Left lung (tissue), 10 donors: ENCODE data around the gene ITGAX. TPM values are rescaled to one million over a fixed set of nuclear protein-coding genes. Genes with fewer than 3 reads are reported as not detected.

ENCODE experiments used
- ATAC-seq: fragments of 200-7000 bp; cut with Tn5 transposase; one replicate; pipeline ENCODE4 v1.9.1; 2020; ENCODE audit warnings: moderate library complexity
- DNase-seq, 4 donors: peaks; one replicate each; pipeline ENCODE4 v3.0.0-alpha.2; 2013 to 2020
- H3K27ac ChIP-seq, 2 donors: fragments of 200-600 bp; sonication (generic) in 1 of 2; one replicate each; pipeline versions ENCODE4 v1.5.0 to v1.8.0; 2020 to 2021
- H3K27me3 ChIP-seq, 2 donors: fragments of 200-600 bp; sonication (generic) in 1 of 2; one replicate each; pipeline versions ENCODE4 v1.5.0 to v1.8.0; 2020 to 2021
- H3K36me3 ChIP-seq, 2 donors: fragments of 200-600 bp; sonication (generic) in 1 of 2; one replicate each; pipeline versions ENCODE4 v1.5.0 to v1.8.0; 2020 to 2021
- H3K4me1 ChIP-seq, 2 donors: fragments of 200-600 bp; one replicate each; pipeline ENCODE4 v1.8.0; 2021
- H3K4me3 ChIP-seq, 2 donors: fragments of 200-600 bp; sonication (generic) in 1 of 2; one replicate each; pipeline versions ENCODE4 v1.5.0 to v1.8.0; 2020 to 2021; ENCODE audit warnings: mild to moderate bottlenecking in 1 of 2
- H3K9me3 ChIP-seq, 2 donors: fragments of 200-600 bp; sonication (generic) in 1 of 2; one replicate each; pipeline versions ENCODE4 v1.5.0 to v1.8.0; 2020 to 2021
- CTCF ChIP-seq, 2 donors: fragments of 200-600 bp; sonication (generic) in 1 of 2; IDR thresholded peaks; one replicate each; pipeline versions ENCODE4 v1.5.0 to v1.8.0; 2021; ENCODE audit warnings: antibody characterized with exemption in 2 of 2
- intact Hi-C, 2 donors: fragments of 100-400 bp; cut with DNase I; formaldehyde crosslinking; loops; one replicate each; pipeline versions ENCODE4 v1.11.2 to v1.14.2; 2022
- polyA plus RNA-seq, 6 donors: library from polyadenylated mRNA; unstranded; fragments of 120-200 nt; gene quantifications; one replicate each; pipeline ENCODE4 v1.2.1, GENCODE V29; 2013; ENCODE audit not compliant: insufficient read length in 6 of 6
- total RNA-seq, 2 donors: library from RNA; stranded (reverse); fragmentation: NEBNext Ultra II Directional; extraction: Animal tissue kit (Norgen Biotek cat#: 25700); gene quantifications; one replicate each; pipeline ENCODE4 v1.2.1, GENCODE V29; 2021
- donor health status: DM: no; HTN: yes; CAD: no.
- donor health status: DM: no; HTN: no; CAD: no.

Gene ITGAX
- total and polyA plus RNA-seq, 8 donors: 0.94 to 134 (median 1.8) TPM

GRCh38 chr16:31375231-31375630, 20.3 kb downstream of the ITGAX start:
- no peaks in the 10 kb centered on the region for H3K4me1 ChIP-seq
- ATAC-seq (no peak), DNase-seq (no peak)
- H3K27me3 ChIP-seq: peaks cover 0 to 12% of the 10 kb centered on the region in 2 donors
- H3K4me3 ChIP-seq: no peak overlapping the region
- intact Hi-C loops: no loop called here
- TF ChIP-seq CTCF (IDR thresholded peaks at IDR 0.05): no peak
- peaks cover 0 to 88% of the 10 kb centered on the region in 2 donors for H3K36me3 ChIP-seq
- H3K9me3 ChIP-seq: peaks cover 0 to 4% of the 10 kb centered on the region in 2 donors
- no peak overlapping the region for H3K27ac ChIP-seq

GRCh38 chr16:31376705-31377104, 21.7 kb downstream of the ITGAX start:
- no peak for TF ChIP-seq CTCF (IDR thresholded peaks at IDR 0.05)
- Histone ChIP-seq H3K4me1 (no peaks in the 10 kb centered on the region), H3K4me3 (no peak overlapping the region), H3K9me3 (peaks cover 0 to 4% of the 10 kb centered on the region in 2 donors), H3K27ac (no peak overlapping the region), H3K27me3 (peaks cover 0 to under 1% of the 10 kb centered on the region in 2 donors), H3K36me3 (peaks cover 0 to 88% of the 10 kb centered on the region in 2 donors)
- ATAC-seq (no peak), DNase-seq (no peak)
- intact Hi-C loops: no loop called here

- peaks cover 0 to 4% of the 10 kb centered on the region in 2 donors for H3K27me3 ChIP-seq
- DNase-seq (no peak), ATAC-seq (no peak)
- peaks cover 0 to 4% of the 10 kb centered on the region in 2 donors for H3K9me3 ChIP-seq
- no peaks in the 10 kb centered on the region for H3K4me1 ChIP-seq
- intact Hi-C loops: no loop called here
- H3K27ac ChIP-seq: no peak overlapping the region
- no peak overlapping the region for H3K4me3 ChIP-seq
- TF ChIP-seq CTCF (IDR thresholded peaks at IDR 0.05): no peak
- peaks cover 0 to 88% of the 10 kb centered on the region in 2 donors for H3K36me3 ChIP-seq
Measured at GRCh38 chr16:31377210-31377903, 22.4 kb downstream of the ITGAX start.

- ATAC-seq (no peak), DNase-seq (no peak)
- TF ChIP-seq CTCF (IDR thresholded peaks at IDR 0.05): no peak
- peaks cover 0 to 73% of the 10 kb centered on the region in 2 donors for H3K36me3 ChIP-seq
- H3K9me3 ChIP-seq: peaks cover 0 to 3% of the 10 kb centered on the region in 2 donors
- H3K4me1 ChIP-seq: no peaks in the 10 kb centered on the region
- H3K4me3 ChIP-seq: no peak overlapping the region
- intact Hi-C loops: no loop called here
- no peak overlapping the region for H3K27ac ChIP-seq
- H3K27me3 ChIP-seq: peaks cover 0 to 30% of the 10 kb centered on the region in 2 donors
Measured at GRCh38 chr16:31380201-31380600, 25.2 kb downstream of the ITGAX start.

- intact Hi-C loops: no loop called here
- H3K36me3 ChIP-seq: peaks cover 0 to 55% of the 10 kb centered on the region in 2 donors
- DNase-seq: peak; percentile 18 to 94 (median 61)
- H3K27me3 ChIP-seq: peaks cover 0 to 39% of the 10 kb centered on the region in 2 donors
- H3K27ac ChIP-seq: no peak overlapping the region
- ATAC-seq: peak; percentile 96
- no peak overlapping the region for H3K4me3 ChIP-seq
- TF ChIP-seq CTCF (IDR thresholded peaks at IDR 0.05): peak; percentile 69 to 79
- no peaks in the 10 kb centered on the region for H3K4me1 ChIP-seq
- H3K9me3 ChIP-seq: no peaks in the 10 kb centered on the region
Measured at GRCh38 chr16:31382485-31383161, 27.6 kb downstream of the ITGAX start.
